HepG2 (cell line): ENCODE data around the gene MSANTD1. TPM values are rescaled to one million over a fixed set of nuclear protein-coding genes. Genes with fewer than 3 reads are reported as not detected.
A peak's percentile ranks its signal among the peaks of the same experiment; 100 is the strongest.

ENCODE experiments used
- HES4 ChIP-seq: sonication (generic); formaldehyde crosslinking; IDR thresholded peaks from 2 replicates; pipeline ENCODE4 v1.9.0; 2021; ENCODE audit warnings: mild to moderate bottlenecking, missing genetic modification reagents, borderline replicate concordance
- KDM2A ChIP-seq: sonication (generic); formaldehyde crosslinking; IDR thresholded peaks from 2 replicates; pipeline ENCODE4 v1.4.0; 2020; ENCODE audit warnings: low read depth, missing genetic modification reagents, borderline replicate concordance
- KLF6 ChIP-seq: IDR thresholded peaks from 2 replicates; pipeline ENCODE4 v1.8.0; 2016; ENCODE audit warnings: missing biosample characterization, missing genetic modification reagents
- KMT2B ChIP-seq: IDR thresholded peaks from 2 replicates; pipeline ENCODE4 v1.6.1; 2016; ENCODE audit warnings: missing genetic modification reagents, missing compliant biosample characterization
- PITX1 ChIP-seq: sonication (generic); formaldehyde crosslinking; IDR thresholded peaks from 2 replicates; pipeline ENCODE4 v1.5.1; 2020; ENCODE audit warnings: mild to moderate bottlenecking, missing genetic modification reagents
- RAD21 ChIP-seq: fragments of 450-650 bp; formaldehyde crosslinking; IDR thresholded peaks from 2 replicates; pipeline ENCODE4 v1.5.0; 2020; ENCODE audit warnings: mild to moderate bottlenecking
- RARA ChIP-seq: IDR thresholded peaks from 2 replicates; pipeline ENCODE4 v1.6.1; 2016; ENCODE audit warnings: missing genetic modification reagents, missing compliant biosample characterization
- SMYD3 ChIP-seq: sonication (generic); formaldehyde crosslinking; IDR thresholded peaks from 2 replicates; pipeline ENCODE4 v1.8.1; 2023; ENCODE audit warnings: mild to moderate bottlenecking, missing genetic modification reagents
- TOPORS ChIP-seq: sonication (generic); formaldehyde crosslinking; IDR thresholded peaks from 2 replicates; pipeline ENCODE4 v1.8.0; 2023; ENCODE audit warnings: mild to moderate bottlenecking, missing genetic modification reagents
- USF2 ChIP-seq, 2 experiments: sonication (generic) in 1 of 2; formaldehyde crosslinking in 1 of 2; IDR thresholded peaks; 2 replicates each; pipeline versions ENCODE4 v1.5.1 to v1.6.1; 2011 to 2020; ENCODE audit warnings: borderline replicate concordance in 1 of 2, low read depth in 1 of 2, low read length in 1 of 2, mild to moderate bottlenecking in 1 of 2, missing genetic modification reagents in 1 of 2, moderate library complexity in 1 of 2
- YEATS2 ChIP-seq: sonication (generic); formaldehyde crosslinking; IDR thresholded peaks from 2 replicates; pipeline ENCODE4 v1.4.0; 2020; ENCODE audit warnings: missing genetic modification reagents, borderline replicate concordance
- ZBTB38 ChIP-seq: sonication (generic); formaldehyde crosslinking; IDR thresholded peaks from 2 replicates; pipeline ENCODE4 v1.5.1; 2020; ENCODE audit warnings: mild to moderate bottlenecking, missing genetic modification reagents
- ZFP82 ChIP-seq: sonication (generic); formaldehyde crosslinking; IDR thresholded peaks from 2 replicates; pipeline ENCODE4 v1.5.1; 2020; ENCODE audit warnings: mild to moderate bottlenecking, missing genetic modification reagents, borderline replicate concordance
- ZFYVE20 ChIP-seq: sonication (generic); formaldehyde crosslinking; IDR thresholded peaks from 2 replicates; pipeline ENCODE4 v1.8.0; 2023; ENCODE audit warnings: low read depth, mild to moderate bottlenecking, moderate library complexity, missing genetic modification reagents, borderline replicate concordance
- ZNF274 ChIP-seq: sonication (generic); formaldehyde crosslinking; IDR thresholded peaks from 2 replicates; pipeline ENCODE4 v1.5.1; 2020; ENCODE audit warnings: mild to moderate bottlenecking, missing genetic modification reagents
- ZNF331 ChIP-seq: sonication (generic); formaldehyde crosslinking; IDR thresholded peaks from 2 replicates; pipeline ENCODE4 v1.4.0; 2020; ENCODE audit warnings: missing genetic modification reagents
- ZNF710 ChIP-seq: sonication (generic); formaldehyde crosslinking; IDR thresholded peaks from 2 replicates; pipeline ENCODE4 v1.5.0; 2020; ENCODE audit warnings: mild to moderate bottlenecking, missing genetic modification reagents, borderline replicate concordance
- ZNF720 ChIP-seq: sonication (generic); formaldehyde crosslinking; IDR thresholded peaks from 2 replicates; pipeline ENCODE4 v1.4.0; 2020; ENCODE audit warnings: missing genetic modification reagents
- polyA plus RNA-seq, 8 experiments: library from polyadenylated mRNA; depleted of rRNA in 3 of 8; stranded (reverse) in 7 of 8; unstranded in 1 of 8; fragments of >200 nt; fragmentation: Illumina TruSeq in 4 of 8; extraction: Trizol in 4 of 8; gene quantifications; 2 replicates each; pipeline versions ENCODE4 v1.2.1 to v1.2.3, GENCODE V29; 2011 to 2016; ENCODE audit warnings: low read depth in 4 of 8, missing spikeins in 1 of 8, mixed read lengths in 1 of 8; ENCODE audit not compliant: insufficient read depth in 1 of 8
- total RNA-seq, 5 experiments: library from RNA; depleted of rRNA; stranded (reverse); fragments of >200 nt; fragmentation: Illumina TruSeq; extraction: Trizol; gene quantifications; 2 replicates each; pipeline ENCODE4 v1.2.3, GENCODE V29; 2016; ENCODE audit warnings: low read depth in 1 of 5
- TF ChIP-seq, protein P1 (sequence below): IDR thresholded peaks from 2 replicates; pipeline ENCODE4 v1.6.1; 2016; ENCODE audit warnings: missing genetic modification reagents, missing compliant biosample characterization
- TF ChIP-seq, protein P2 (sequence below): sonication (generic); formaldehyde crosslinking; IDR thresholded peaks from 2 replicates; pipeline ENCODE4 v1.5.1; 2020; ENCODE audit warnings: mild to moderate bottlenecking, missing genetic modification reagents, moderate library complexity
- TF ChIP-seq, protein P3 (sequence below): sonication (generic); formaldehyde crosslinking; IDR thresholded peaks from 2 replicates; pipeline ENCODE4 v1.8.1; 2023; ENCODE audit warnings: mild to moderate bottlenecking, inconsistent platforms, moderate library complexity, missing genetic modification reagents, borderline replicate concordance

Gene MSANTD1
- total and polyA plus RNA-seq, 2 of the 13 experiments (the other 11 are each of a cell fraction or from before 2014, with no cell fraction given) = 0.22 to 0.40 TPM

DNA sequence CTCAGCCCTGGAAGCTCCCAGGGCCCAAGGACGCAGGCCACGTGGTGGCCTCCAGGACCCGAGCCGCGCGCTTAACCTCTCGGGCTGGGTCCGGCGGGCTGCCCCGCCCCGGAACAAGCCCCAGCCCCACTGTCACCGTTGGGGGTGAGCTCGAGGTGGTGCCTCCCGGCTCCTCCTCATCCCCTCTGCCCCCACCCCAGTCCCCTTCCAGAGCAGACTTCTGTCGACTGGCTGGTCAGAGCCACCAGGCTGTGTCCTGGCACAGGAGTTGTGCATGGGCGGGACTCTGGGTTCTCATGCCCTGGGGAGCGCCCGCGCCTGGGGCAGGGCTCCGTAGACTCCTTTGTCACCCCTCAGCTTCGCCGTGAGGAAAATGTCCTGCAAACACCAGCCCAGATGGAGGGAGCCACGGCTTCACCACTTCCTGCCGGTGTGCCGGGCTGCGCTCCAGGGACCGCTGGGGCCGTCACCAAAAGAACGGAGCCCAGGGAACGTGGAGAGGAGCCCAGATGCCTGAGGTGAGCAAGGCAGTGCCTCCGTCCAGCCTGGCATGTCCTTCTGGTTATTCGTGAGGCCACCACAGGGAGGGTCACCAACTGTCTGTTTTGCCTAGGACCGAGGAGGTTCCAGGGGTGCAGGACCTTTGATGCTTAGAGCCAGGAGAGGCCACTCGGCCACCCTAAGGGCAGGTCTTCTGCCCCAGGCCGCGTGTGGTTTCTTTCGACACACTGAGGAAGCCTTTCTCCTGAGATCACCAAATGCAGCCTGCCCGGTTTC lies 36.8 kb downstream of the MSANTD1 start (continued):
- TF ChIP-seq ZNF710 (CRISPR knock-in tag) (peak; percentile 30; the same call in 1 of the 2 replicates), SMYD3 (no peak), YEATS2 (CRISPR knock-in tag) (peak; percentile 72), ZBTB38 (CRISPR knock-in tag) (peak; percentile 93), ZNF331 (CRISPR knock-in tag) (peak; percentile 34; the same call in 1 of the 2 replicates), KLF6 (CRISPR knock-in tag) (peak; percentile 75; the same call in 1 of the 2 replicates), HES4 (CRISPR knock-in tag) (0 out of 2 replicates have a peak, but pooled peaks have one; percentile 23), USF2 (IDR thresholded peaks at IDR 0.05; ENCODE audit: low read depth, low read length) (peak; percentile 46; the same call in 1 of the 2 replicates), USF2 (CRISPR knock-in tag; IDR thresholded peaks at IDR 0.05; ENCODE audit: borderline replicate concordance) (peak; percentile 54; the same call in 1 of the 2 replicates), ZFP82 (CRISPR knock-in tag) (0 out of 2 replicates have a peak, but pooled peaks have one; percentile 44), RAD21 (no peak), RARA (CRISPR knock-in tag) (peak; percentile 64), KMT2B (CRISPR knock-in tag) (0 out of 2 replicates have a peak, but pooled peaks have one; percentile 26), ZNF720 (no peak), KDM2A (CRISPR knock-in tag) (peak; percentile 65; the same call in 1 of the 2 replicates), ZFYVE20 (no peak), ZNF274 (CRISPR knock-in tag) (peak; percentile 72; the same call in 1 of the 2 replicates), PITX1 (CRISPR knock-in tag) (peak; percentile 12; the same call in 1 of the 2 replicates), TOPORS (CRISPR knock-in tag) (peak; percentile 74; the same call in 1 of the 2 replicates)
- TF ChIP-seq, protein P1, sequence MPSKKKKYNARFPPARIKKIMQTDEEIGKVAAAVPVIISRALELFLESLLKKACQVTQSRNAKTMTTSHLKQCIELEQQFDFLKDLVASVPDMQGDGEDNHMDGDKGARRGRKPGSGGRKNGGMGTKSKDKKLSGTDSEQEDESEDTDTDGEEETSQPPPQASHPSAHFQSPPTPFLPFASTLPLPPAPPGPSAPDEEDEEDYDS (CRISPR knock-in tag) = peak; percentile 66; the same call in 1 of the 2 replicates
- TF ChIP-seq, protein P2, sequence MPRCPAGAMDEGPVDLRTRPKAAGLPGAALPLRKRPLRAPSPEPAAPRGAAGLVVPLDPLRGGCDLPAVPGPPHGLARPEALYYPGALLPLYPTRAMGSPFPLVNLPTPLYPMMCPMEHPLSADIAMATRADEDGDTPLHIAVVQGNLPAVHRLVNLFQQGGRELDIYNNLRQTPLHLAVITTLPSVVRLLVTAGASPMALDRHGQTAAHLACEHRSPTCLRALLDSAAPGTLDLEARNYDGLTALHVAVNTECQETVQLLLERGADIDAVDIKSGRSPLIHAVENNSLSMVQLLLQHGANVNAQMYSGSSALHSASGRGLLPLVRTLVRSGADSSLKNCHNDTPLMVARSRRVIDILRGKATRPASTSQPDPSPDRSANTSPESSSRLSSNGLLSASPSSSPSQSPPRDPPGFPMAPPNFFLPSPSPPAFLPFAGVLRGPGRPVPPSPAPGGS (CRISPR knock-in tag) = no peak
- TF ChIP-seq, protein P3, sequence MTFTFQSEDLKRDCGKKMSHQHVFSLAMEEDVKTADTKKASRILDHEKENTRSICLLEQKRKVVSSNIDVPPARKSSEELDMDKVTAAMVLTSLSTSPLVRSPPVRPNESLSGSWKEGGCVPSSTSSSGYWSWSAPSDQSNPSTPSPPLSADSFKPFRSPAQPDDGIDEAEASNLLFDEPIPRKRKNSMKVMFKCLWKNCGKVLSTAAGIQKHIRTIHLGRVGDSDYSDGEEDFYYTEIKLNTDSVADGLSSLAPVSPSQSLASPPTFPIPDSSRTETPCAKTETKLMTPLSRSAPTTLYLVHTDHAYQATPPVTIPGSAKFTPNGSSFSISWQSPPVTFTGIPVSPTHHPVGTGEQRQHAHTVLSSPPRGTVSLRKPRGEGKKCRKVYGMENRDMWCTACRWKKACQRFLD (CRISPR knock-in tag) = 0 out of 2 replicates have a peak, but pooled peaks have one; percentile 18
